ENCODE results near the gene SPACA4.

The SPACA4 gene

DNA sequence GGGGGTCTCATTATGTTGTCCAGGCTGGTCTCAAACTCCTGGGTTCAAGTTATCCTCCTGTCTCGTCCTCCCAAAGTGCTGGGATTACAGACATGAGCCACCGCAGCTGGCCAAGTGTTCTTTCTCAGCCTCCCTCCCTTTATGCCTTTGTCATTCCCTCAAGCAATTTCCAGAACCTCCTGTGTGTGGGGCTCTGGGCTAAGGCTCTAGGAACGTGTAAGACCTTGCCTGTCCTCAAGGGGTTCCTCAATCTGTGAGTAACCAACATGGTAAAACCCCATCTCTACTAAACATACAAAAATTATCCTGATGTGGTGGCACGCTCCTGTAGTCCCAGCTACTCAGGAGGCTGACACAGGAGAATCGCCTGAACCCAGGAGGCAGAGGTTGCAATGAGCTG lies 15.5 kb upstream of the SPACA4 start:
- Mint-ChIP-seq H3K27ac (no peak overlapping the region), H3K27me3 (ENCODE audit: low read depth) (peaks cover 25% of the 10 kb centered on the region), H3K9me3 (no peaks in the 10 kb centered on the region), H3K4me1 (no peaks in the 10 kb centered on the region), H3K36me3 (ENCODE audit: low read depth) (no peaks in the 10 kb centered on the region), H3K4me3 (no peak overlapping the region)
- TF ChIP-seq, protein P1, sequence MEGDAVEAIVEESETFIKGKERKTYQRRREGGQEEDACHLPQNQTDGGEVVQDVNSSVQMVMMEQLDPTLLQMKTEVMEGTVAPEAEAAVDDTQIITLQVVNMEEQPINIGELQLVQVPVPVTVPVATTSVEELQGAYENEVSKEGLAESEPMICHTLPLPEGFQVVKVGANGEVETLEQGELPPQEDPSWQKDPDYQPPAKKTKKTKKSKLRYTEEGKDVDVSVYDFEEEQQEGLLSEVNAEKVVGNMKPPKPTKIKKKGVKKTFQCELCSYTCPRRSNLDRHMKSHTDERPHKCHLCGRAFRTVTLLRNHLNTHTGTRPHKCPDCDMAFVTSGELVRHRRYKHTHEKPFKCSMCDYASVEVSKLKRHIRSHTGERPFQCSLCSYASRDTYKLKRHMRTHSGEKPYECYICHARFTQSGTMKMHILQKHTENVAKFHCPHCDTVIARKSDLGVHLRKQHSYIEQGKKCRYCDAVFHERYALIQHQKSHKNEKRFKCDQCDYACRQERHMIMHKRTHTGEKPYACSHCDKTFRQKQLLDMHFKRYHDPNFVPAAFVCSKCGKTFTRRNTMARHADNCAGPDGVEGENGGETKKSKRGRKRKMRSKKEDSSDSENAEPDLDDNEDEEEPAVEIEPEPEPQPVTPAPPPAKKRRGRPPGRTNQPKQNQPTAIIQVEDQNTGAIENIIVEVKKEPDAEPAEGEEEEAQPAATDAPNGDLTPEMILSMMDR (IDR thresholded peaks at IDR 0.05; ENCODE audit: unreplicated experiment in 3 of 3), result no peak

DNA sequence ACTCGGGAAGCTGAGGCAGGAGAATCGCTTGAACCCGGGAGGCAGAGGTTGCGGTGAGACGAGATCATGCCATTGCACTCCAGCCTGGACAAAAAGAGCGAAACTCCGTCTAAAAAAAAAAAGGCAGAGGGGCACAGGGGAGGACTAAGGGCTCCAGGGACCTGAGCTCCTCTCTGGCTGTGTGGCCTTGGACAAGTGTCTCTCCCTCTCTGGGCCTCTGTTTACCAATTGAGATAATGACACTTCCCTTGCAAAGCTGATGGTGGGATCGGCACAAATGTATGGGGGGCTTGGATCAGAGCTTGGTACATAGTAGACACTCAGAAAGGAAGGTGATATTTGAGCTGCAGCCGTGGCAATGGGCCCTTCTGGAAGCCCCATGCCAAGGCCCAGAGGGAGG lies 11.4 kb upstream of the SPACA4 start:
- H3K4me1 Mint-ChIP-seq, result no peaks in the 10 kb centered on the region
- H3K27ac Mint-ChIP-seq, result peak overlapping the region in 2 of 3 experiments; percentile 16 to 19
- H3K36me3 Mint-ChIP-seq (ENCODE audit: low read depth), result no peaks in the 10 kb centered on the region
- TF ChIP-seq, protein P1 (IDR thresholded peaks at IDR 0.05; ENCODE audit: unreplicated experiment in 3 of 3), result no peak
- peaks cover 13% of the 10 kb centered on the region for H3K27me3 Mint-ChIP-seq (ENCODE audit: low read depth)
- H3K4me3 Mint-ChIP-seq, result no peak overlapping the region
- H3K9me3 Mint-ChIP-seq, result no peaks in the 10 kb centered on the region

DNA sequence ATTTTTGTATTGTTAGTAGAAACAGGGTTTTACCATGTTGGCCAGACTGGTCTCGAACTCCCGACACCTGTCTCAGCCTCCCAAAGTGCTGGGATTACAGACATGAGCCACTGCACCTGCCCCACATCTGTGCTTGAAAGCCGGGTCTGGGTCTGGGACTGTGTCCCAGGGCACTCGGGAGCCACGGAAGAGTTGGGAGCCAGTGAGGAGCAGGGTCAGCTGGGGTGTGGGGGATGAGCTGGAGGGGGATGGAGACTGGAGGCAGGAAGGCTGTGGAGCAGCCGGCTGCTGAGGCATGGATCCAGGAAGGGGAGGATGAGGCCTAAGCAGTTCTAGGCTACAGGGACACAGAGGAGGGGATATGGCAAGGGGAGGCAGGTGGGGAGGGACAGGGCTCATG lies 10.7 kb upstream of the SPACA4 start:
- Mint-ChIP-seq H3K36me3 (ENCODE audit: low read depth) (no peaks in the 10 kb centered on the region), H3K9me3 (no peaks in the 10 kb centered on the region)

DNA sequence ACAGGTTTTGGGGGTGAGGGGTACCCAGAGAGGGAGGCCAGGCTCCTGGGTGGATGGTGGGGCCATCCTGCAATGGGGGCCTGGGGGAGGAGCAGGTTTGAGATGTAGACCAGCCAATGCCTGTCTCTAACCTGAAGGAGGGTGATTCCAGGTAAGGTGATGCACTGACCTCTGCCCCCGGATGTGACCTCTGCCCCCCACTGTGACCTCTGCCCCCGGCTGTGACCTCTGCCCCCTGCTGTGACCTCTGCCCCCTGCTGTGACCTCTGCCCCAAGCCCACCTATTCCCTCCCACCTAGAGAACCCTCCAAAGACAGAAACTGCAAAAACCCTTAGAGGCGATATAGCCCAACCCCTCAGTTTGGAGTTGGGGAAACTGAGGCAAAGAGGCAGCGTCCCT lies 10.3 kb upstream of the SPACA4 start:
- H3K9me3 Mint-ChIP-seq, result no peaks in the 10 kb centered on the region
- H3K36me3 Mint-ChIP-seq (ENCODE audit: low read depth), result no peaks in the 10 kb centered on the region
- peaks cover 9% of the 10 kb centered on the region for H3K27me3 Mint-ChIP-seq (ENCODE audit: low read depth)
- H3K4me1 Mint-ChIP-seq, result no peaks in the 10 kb centered on the region
- no peak overlapping the region for H3K27ac Mint-ChIP-seq
- TF ChIP-seq, protein P1 (IDR thresholded peaks at IDR 0.05; ENCODE audit: unreplicated experiment in 3 of 3), result no peak
- H3K4me3 Mint-ChIP-seq, result no peak overlapping the region

More for the DNA sequence above, 10.7 kb upstream of the SPACA4 start:
- H3K27ac Mint-ChIP-seq, result no peak overlapping the region
- H3K27me3 Mint-ChIP-seq (ENCODE audit: low read depth), result peaks cover 13% of the 10 kb centered on the region
- no peak overlapping the region for H3K4me3 Mint-ChIP-seq
- TF ChIP-seq, protein P1 (IDR thresholded peaks at IDR 0.05; ENCODE audit: unreplicated experiment in 3 of 3), result no peak
- H3K4me1 Mint-ChIP-seq, result no peaks in the 10 kb centered on the region

DNA sequence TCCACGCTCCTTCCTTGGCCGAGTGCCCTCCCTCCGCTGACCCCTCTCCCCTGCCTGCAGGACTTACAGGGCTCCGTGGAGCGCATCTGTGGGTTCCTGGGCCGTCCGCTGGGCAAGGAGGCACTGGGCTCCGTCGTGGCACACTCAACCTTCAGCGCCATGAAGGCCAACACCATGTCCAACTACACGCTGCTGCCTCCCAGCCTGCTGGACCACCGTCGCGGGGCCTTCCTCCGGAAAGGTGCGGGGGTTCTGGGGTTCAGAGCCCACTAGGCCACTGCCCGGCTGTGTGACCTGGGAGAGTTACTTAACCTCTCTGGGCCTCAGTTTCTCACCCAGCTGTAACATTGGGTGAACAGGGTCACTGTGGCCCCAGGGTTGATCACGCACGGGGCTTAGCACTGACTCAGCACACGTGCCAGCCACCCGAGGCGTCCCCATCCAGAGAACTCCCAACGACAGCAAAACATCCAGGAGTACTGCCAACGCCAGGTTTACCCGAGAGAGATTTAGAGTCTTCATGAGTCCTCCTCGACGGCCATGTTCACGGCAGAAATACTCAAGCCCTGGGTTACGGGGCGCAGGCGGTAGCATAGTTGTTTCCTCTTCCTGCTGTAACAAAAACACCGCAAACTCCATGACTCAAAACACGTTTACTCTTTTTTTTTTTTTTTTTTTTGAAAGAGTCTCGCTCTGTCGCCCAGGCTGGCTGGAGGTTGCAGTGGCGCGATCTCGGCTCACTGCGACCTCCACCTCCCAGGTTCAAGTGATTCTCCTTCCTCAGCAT lies 9.7 kb upstream of the SPACA4 start:
- Mint-ChIP-seq H3K9me3 (no peaks in the 10 kb centered on the region), H3K27ac (no peak overlapping the region), H3K4me1 (no peaks in the 10 kb centered on the region), H3K36me3 (ENCODE audit: low read depth) (no peaks in the 10 kb centered on the region), H3K27me3 (ENCODE audit: low read depth) (peaks cover 4% of the 10 kb centered on the region), H3K4me3 (no peak overlapping the region)
- TF ChIP-seq, protein P1 (IDR thresholded peaks at IDR 0.05; ENCODE audit: unreplicated experiment in 3 of 3), result no peak
